CD1c-positive myeloid dendritic cell (primary cell): ENCODE measurements around the gene MGMT.

Experiments used
- DNase-seq: peaks from one replicate; pipeline ENCODE4 v3.0.0-alpha.2; 2016; ENCODE audit errors: extremely low spot score

MGMT gene

DNA sequence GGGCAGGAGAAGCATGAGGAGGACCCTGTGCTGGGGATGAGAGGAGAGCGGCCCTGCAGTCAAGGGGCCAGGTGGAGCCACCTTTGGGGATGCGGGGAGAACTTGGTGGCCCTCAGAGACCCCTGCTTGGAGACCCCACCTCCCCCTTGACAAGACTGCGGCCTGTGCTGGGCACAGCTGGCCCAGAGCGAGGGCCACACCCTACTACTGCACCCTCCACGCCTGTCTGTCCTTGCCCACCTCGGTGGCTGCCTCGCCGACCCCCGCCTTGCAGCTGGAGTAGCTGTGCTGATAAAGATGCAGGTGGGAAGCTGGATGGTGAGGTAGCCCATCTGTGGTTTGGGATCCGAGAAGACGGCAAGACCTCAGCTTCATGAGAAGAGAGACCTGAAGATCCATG, 186.8 kb downstream of the MGMT start:
- no peak for DNase-seq

DNA sequence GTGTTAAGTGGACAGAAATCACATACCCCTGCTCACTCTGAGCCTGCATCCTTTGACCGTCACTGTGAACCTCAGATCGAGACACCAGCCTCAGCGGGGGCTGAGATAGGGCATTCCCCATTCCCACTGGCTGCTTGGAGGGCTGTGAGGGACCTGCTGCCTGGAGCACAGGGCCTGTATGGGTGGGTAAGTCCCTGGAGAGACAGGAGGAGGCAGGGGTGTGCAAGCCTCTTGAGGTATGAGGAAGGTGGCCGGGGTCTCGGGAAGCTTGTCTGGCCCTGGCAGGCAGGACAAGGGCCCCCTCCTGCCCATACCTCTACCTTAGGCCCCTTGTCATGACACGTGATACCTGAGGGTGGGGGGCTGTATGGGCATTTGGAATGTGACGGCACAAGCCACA, 187.4 kb downstream of the MGMT start:
- DNase-seq: no peak

DNA sequence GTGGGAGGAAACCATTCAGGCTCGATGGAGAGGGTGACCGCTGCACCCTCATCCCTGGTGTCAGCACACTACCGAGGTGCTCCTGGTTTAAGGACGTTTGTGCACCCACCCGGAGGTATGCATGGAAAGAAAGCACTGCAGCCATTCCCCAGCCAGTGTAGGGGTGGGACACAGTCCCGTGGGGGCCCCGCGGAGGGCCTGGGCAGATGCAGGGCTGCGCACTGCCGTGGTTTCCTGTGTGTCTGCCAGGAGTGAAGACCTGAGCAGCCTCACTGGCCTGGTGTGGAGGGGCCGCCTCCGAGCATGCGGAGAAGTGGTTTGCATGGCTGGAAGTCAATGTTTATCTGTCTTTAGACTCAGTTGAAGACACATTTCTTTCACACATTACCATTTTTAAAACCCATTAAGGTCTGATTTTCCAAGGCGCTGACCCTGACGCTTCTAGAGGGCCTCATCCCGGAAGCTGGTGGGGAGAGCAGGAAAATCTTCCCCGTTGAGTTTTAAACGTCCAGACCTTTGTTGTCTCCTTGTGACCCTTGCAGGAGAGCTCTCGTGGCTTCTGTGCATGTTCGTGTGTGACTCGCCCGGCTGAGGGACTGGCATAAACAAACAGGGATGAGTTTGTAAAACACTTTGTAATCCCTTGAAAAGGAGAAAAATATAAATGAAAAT, 188.1 kb downstream of the MGMT start:
- no peak for DNase-seq

DNA sequence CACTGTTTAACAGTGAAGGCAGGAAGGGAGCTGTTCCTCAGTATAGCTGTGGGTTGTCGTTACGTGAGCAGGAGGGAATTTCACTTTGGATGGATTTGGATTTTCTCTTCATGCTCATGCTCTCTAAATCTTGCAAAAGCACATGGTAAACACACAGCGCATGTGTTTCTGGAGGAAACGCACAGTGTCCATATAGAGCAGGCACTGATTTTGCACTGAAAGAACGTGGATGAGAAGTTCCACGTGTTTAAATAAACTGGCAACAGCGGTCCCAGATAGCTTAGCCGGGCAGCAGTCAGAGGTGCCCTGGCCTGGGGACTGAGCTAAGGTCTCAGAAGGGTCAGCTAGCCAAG, 188.6 kb downstream of the MGMT start:
- DNase-seq: no peak

- DNase-seq: no peak
These were observed 189.6 kb downstream of the MGMT start for GRCh38 chr10:129656642-129657041.

GRCh38 chr10:129657297-129658017, 190.4 kb downstream of the MGMT start:
- no peak for DNase-seq

GRCh38 chr10:129658376-129659072, 191.5 kb downstream of the MGMT start:
- no peak for DNase-seq

- DNase-seq: no peak
These were observed 192.6 kb downstream of the MGMT start for GRCh38 chr10:129659508-129660268.

GRCh38 chr10:129660569-129660968, 193.5 kb downstream of the MGMT start:
- no peak for DNase-seq

DNA sequence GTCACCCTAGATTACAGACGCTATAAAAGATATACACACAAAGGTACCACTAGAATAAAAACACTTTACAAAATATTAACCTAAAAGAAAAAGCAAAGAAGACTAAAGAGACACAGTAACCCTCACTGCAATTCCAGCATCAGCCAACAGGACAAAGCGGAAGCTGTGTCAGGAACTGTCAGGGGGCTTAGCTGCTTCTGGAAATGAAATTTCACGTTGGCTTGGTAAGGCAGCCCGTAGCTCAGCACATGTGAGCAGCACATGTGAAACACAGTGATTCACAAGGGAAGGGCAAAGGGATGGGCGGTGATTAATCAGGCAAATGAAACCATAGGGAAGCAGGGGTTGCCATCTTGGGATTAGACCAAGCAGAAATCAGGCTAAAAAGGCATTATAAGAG, 195.4 kb downstream of the MGMT start:
- DNase-seq: no peak

DNA sequence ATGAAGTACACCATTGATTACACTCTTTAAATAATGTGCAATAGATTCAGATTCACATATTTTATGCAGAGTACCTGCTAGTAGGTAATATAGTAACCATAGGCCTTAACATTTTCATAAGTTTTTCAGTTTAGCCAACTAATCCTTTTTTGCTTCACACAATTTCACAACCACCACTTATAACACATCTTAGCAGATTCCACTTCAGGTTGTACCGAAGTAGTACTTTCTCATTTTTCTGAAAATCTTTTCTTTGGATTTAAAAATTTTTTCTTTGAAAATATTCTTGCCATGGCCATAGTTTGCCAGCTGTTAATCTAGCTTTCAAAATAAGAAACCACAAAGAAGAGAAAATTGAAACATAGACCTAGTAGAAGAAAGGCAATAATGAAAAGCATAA, 203.1 kb downstream of the MGMT start:
- DNase-seq: no peak

DNA sequence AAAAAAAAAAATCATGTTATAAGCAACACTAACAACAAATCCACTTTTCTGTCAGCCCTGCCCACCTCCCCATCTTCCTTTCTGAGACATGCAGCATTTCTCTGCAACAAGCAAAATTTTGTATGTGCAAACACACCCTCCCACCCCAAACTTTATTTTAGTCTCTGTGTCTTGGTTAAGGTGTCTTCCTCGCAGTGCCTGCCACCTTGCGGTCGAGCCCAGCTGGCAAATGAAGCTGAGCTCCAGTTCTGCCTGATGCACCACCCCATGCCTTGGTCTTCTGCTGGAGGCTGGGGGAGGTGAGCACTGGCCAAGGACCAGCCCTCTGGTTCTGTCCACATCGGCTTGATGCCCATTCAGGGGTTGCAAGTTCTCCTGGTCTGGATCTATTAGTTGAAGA, 206.3 kb downstream of the MGMT start:
- DNase-seq: no peak

- no peak for DNase-seq
These were observed 208.2 kb downstream of the MGMT start for GRCh38 chr10:129675027-129675769.

GRCh38 chr10:129676014-129676413, 209.0 kb downstream of the MGMT start:
- DNase-seq: no peak

DNA sequence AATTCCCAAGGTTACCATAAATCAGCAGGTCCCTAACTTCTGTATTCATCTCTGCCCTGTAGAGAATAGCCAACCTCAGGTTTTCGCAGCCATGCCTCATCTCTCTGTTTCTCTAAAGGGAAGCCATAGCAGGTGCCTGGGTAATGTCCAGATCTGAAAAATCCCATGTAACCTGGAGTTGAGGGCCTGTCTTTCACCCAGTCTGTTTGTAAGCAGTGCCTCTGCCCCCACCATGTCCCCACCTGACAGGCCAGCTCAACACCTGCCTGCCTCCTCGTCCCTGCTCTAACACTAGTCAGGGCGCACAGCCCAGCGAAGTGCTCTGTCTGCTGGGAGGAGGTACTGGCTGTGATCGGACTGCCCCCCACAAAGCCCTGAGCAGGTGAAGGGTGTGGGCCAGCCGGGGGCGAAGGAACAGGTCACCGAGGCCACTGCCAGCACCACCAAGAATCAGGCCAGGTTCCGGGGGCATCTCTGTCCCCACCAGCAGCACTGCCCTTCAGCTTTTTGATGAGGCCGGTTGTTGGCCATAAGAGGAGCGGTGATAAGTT, 210.4 kb downstream of the MGMT start:
- no peak for DNase-seq

DNA sequence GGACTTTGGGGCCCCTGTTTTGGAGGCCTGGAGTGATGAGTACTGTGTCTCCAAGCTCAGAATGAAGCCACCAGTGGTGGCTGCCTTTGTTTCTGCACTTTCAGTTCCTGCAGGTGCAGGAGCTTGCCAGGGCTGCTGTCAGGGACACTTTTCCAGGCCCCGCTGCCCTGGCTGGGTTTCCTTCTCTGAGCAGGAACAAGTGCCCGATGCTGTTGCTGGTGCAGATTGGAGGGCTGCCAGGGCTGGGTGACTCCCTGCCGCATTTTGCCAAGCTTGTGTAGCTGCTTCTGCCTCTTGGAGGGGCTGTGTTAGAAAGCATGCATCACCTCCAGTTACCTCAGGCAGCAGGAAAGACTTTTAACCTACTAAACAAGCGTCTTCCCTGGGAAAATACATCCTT, 211.1 kb downstream of the MGMT start:
- no peak for DNase-seq

DNA sequence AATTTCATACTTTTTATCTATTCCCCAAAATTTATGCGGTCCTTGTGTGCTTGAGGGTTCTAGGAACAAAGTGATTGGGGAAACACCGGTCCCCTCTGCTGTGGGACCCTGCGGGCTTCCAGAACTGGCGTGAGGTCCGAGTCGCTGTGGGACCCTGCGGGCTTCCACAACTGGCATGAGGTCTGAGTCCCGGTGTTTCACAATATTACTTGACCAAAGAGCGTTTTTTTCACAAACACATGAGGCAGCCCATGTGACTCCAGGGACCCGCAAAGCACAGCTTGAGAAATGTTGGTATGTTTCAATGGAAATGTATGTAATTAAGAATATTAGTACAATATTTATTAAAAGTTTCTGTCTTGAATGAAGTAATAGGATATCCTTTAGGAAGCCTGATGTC, 212.2 kb downstream of the MGMT start:
- DNase-seq: no peak

GRCh38 chr10:129680661-129681344, 213.8 kb downstream of the MGMT start:
- DNase-seq: no peak

GRCh38 chr10:129681856-129682255, 214.8 kb downstream of the MGMT start:
- DNase-seq: no peak

DNA sequence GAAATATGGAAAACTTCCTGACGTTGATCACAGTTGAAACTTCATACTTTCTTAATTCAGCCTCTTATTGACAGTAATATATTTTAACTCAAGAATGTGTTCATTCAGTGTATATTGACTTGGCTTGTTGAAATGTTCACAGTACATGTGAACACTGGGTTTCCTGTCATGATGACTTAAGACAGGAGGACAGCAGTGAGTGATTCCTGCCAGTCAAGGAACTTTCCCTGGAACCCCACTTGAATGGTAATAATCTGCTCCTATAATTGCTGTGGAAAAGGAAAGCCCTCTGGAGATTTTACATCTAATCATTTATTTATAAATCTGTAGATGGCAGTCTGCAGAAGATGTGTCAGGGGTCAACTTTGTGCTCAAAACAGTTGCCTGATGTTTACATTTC, 216.5 kb downstream of the MGMT start:
- DNase-seq: no peak

GRCh38 chr10:129683920-129684319, 216.9 kb downstream of the MGMT start:
- no peak for DNase-seq
